Breast epithelium (tissue), 4 donors: ENCODE data around the gene ACVR1B. TPM values are rescaled to one million over a fixed set of nuclear protein-coding genes. Genes with fewer than 3 reads are reported as not detected.

Experiments used
- DNase-seq, 2 donors: peaks; one replicate each; pipeline ENCODE4 v3.0.0-alpha.2; 2019; ENCODE audit warnings: low spot score in 2 of 2
- H3K27ac ChIP-seq, 2 donors: fragments of 200-600 bp; sonication (generic) in 1 of 2; one replicate each; pipeline ENCODE4 v1.5.1; 2016 to 2019; ENCODE audit warnings: mild to moderate bottlenecking in 1 of 2
- H3K27me3 ChIP-seq, 2 donors: fragments of 200-600 bp; sonication (generic) in 1 of 2; one replicate each; pipeline versions ENCODE4 v1.5.1 to v1.6.0; 2017 to 2019; ENCODE audit warnings: control low read depth in 1 of 2, mild to moderate bottlenecking in 1 of 2
- H3K36me3 ChIP-seq: fragments of 200-600 bp; one replicate; pipeline ENCODE4 v1.5.1; 2019
- H3K4me1 ChIP-seq, 2 donors: fragments of 200-600 bp; sonication (generic); one replicate each; pipeline ENCODE4 v1.5.1; 2016 to 2019; ENCODE audit warnings: control low read depth in 1 of 2
- H3K4me3 ChIP-seq, 3 donors: fragments of 200-600 bp; sonication (generic); 1 replicate in 2 of 3; 2 replicates in 1 of 3; pipeline ENCODE4 v1.5.1; 2016 to 2019; ENCODE audit warnings: mild to moderate bottlenecking in 3 of 3, moderate library complexity in 2 of 3
- H3K9me3 ChIP-seq, 2 donors: fragments of 200-600 bp; sonication (generic) in 1 of 2; one replicate each; pipeline ENCODE4 v1.5.1; 2016 to 2019; ENCODE audit warnings: control low read depth in 1 of 2
- POLR2A ChIP-seq: fragments of 450-650 bp; IDR thresholded peaks from one replicate; pipeline ENCODE4 v1.6.1; 2016; ENCODE audit warnings: antibody characterized with exemption, mild to moderate bottlenecking, moderate library complexity
- POLR2AphosphoS5 ChIP-seq, 3 donors: sonication (generic); formaldehyde crosslinking; IDR thresholded peaks; one replicate each; pipeline ENCODE4 v1.6.1; 2017; ENCODE audit warnings: antibody characterized with exemption in 3 of 3
- intact Hi-C: fragments of 100-400 bp; cut with DNase I; formaldehyde crosslinking; loops from one replicate; pipeline ENCODE4 v1.15.1; 2023; ENCODE audit warnings: low total_unique reads
- total RNA-seq, 3 donors: library from RNA; depleted of rRNA; stranded (reverse); fragments of >200 nt; gene quantifications; one replicate each; pipeline ENCODE4 v1.1.0, GENCODE V29; 2016
- TF ChIP-seq, protein P1 (sequence below), 3 donors: fragments of 450-650 bp; IDR thresholded peaks; one replicate each; pipeline ENCODE4 v1.5.1; 2016 to 2017; ENCODE audit warnings: antibody characterized with exemption in 3 of 3, mild to moderate bottlenecking in 3 of 3, moderate library complexity in 3 of 3

ACVR1B gene
- total RNA-seq, 3 donors from 2014 or later = 12.3 to 26.3 (median 23.6) TPM

DNA sequence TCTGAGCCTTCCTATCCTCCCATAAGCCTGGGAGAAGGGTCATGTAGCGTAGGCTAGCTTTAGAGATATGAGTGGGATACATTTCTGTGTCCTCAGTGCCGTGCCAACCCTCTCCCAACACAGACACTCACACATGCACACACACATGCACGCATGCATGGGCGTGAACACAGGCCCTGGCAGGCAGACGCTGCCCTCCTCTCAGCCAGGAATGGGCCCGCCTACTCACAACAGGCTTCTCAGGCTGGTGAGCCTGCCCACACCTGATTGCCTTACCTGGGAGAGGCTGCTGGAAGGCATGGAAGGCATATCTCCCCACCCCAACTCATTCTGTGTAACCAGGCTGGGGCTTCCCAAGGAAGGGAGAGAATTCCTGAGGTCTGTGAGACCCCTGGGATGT is 12.8 kb upstream of the ACVR1B start:
- H3K27ac ChIP-seq = no peak overlapping the region
- H3K36me3 ChIP-seq = no peaks in the 10 kb centered on the region
- intact Hi-C loops = no loop called here
- H3K4me1 ChIP-seq = no peaks in the 10 kb centered on the region
- peak in 1 of 2 donors; percentile 37 for DNase-seq
- H3K9me3 ChIP-seq = no peaks in the 10 kb centered on the region
- H3K27me3 ChIP-seq = no peaks in the 10 kb centered on the region
- no peak overlapping the region for H3K4me3 ChIP-seq
- TF ChIP-seq POLR2AphosphoS5 (IDR thresholded peaks at IDR 0.05) = no peak
- TF ChIP-seq, protein P1, sequence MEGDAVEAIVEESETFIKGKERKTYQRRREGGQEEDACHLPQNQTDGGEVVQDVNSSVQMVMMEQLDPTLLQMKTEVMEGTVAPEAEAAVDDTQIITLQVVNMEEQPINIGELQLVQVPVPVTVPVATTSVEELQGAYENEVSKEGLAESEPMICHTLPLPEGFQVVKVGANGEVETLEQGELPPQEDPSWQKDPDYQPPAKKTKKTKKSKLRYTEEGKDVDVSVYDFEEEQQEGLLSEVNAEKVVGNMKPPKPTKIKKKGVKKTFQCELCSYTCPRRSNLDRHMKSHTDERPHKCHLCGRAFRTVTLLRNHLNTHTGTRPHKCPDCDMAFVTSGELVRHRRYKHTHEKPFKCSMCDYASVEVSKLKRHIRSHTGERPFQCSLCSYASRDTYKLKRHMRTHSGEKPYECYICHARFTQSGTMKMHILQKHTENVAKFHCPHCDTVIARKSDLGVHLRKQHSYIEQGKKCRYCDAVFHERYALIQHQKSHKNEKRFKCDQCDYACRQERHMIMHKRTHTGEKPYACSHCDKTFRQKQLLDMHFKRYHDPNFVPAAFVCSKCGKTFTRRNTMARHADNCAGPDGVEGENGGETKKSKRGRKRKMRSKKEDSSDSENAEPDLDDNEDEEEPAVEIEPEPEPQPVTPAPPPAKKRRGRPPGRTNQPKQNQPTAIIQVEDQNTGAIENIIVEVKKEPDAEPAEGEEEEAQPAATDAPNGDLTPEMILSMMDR (IDR thresholded peaks at IDR 0.05) = no peak
- no peak for TF ChIP-seq POLR2A

DNA sequence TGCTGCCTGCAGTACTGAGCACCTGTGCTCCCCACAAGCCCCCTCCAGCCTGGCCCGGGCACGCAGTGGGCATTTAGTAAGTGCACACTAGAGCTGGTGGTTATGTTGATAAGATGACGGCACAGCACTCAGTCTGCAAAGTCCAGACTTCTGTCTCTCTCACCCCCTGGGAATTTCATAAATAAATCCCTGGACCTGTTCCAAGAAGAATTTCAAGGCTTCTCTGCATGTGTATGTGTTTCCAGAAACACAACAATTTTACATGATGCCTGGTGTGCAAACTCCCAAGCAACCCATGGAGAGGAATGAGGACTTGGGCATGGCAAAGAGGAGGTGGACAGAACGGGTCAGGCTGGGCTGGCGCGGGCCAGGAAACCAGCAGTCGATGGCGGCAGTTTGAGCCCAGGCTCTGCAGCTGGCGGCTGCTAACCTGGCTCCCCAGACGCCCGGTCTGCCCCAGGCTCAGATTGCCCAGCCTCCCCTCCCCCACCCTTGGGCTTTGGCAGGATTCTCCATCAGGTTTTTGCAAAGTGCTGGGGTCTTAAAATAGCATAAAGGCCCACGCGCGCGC is 10.4 kb upstream of the ACVR1B start:
- TF ChIP-seq, protein P1 (IDR thresholded peaks at IDR 0.05) = no peak
- TF ChIP-seq POLR2A (no peak), POLR2AphosphoS5 (IDR thresholded peaks at IDR 0.05) (no peak)
- no peaks in the 10 kb centered on the region for H3K27me3 ChIP-seq
- H3K4me1 ChIP-seq = no peaks in the 10 kb centered on the region
- H3K36me3 ChIP-seq = no peaks in the 10 kb centered on the region
- intact Hi-C loops = no loop called here
- peaks cover 3 to 9% of the 10 kb centered on the region in 2 donors for H3K9me3 ChIP-seq
- no peak for DNase-seq
- H3K27ac ChIP-seq = no peak overlapping the region
- H3K4me3 ChIP-seq = no peak overlapping the region

DNA sequence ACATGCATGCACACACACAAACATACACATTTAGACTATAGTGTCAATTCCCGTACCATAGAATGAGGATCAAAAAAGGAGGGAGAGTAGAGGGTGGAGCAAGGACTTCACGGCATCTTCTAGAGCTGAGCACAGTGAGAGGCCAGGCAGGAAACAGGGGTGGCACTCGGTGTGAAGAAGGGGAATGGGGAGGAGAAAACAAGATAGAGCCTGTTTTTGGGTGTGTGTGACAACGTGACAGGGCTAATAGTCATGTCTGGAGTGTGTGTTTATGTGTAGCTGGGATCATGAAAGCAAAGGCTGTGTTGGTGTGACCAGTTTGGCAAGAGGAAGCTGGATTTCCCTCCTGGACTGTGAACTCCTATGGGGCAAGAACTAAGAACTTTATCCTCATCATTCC is 9.9 kb upstream of the ACVR1B start:
- H3K27me3 ChIP-seq = no peaks in the 10 kb centered on the region
- TF ChIP-seq POLR2AphosphoS5 (IDR thresholded peaks at IDR 0.05) = no peak
- TF ChIP-seq, protein P1 (IDR thresholded peaks at IDR 0.05) = no peak
- no peak for TF ChIP-seq POLR2A
- no peak overlapping the region for H3K4me3 ChIP-seq
- H3K27ac ChIP-seq = no peak overlapping the region
- H3K36me3 ChIP-seq = no peaks in the 10 kb centered on the region
- H3K4me1 ChIP-seq = no peaks in the 10 kb centered on the region
- no peak for DNase-seq
- peaks cover 3 to 9% of the 10 kb centered on the region in 2 donors for H3K9me3 ChIP-seq
- intact Hi-C loops = no loop called here

DNA sequence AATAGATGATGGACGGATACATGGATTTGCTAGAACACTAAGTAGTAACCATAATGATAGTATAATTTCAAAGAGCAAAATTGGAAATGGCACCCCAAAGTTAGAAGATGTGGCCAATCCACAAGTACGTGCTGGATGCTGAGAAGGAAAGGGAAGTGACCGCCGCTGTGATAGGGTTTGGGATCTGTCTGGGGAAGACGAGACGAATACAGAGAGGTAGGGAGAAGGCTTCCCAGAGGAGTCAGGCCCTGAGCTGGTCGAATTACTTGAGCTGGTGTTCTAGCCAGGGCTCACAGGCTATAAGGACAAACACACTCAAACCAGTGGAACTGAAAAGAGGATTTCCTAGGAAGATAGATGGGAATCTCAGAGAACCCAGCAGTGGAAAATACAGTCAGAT is 9.4 kb upstream of the ACVR1B start:
- Histone ChIP-seq H3K27ac (no peak overlapping the region), H3K4me3 (no peak overlapping the region), H3K36me3 (no peaks in the 10 kb centered on the region), H3K9me3 (peaks cover 3 to 9% of the 10 kb centered on the region in 2 donors), H3K4me1 (no peaks in the 10 kb centered on the region), H3K27me3 (no peaks in the 10 kb centered on the region)
- TF ChIP-seq, protein P1 (IDR thresholded peaks at IDR 0.05) = no peak
- no peak for TF ChIP-seq POLR2AphosphoS5 (IDR thresholded peaks at IDR 0.05)
- TF ChIP-seq POLR2A = no peak
- intact Hi-C loops = no loop called here
- DNase-seq = no peak

DNA sequence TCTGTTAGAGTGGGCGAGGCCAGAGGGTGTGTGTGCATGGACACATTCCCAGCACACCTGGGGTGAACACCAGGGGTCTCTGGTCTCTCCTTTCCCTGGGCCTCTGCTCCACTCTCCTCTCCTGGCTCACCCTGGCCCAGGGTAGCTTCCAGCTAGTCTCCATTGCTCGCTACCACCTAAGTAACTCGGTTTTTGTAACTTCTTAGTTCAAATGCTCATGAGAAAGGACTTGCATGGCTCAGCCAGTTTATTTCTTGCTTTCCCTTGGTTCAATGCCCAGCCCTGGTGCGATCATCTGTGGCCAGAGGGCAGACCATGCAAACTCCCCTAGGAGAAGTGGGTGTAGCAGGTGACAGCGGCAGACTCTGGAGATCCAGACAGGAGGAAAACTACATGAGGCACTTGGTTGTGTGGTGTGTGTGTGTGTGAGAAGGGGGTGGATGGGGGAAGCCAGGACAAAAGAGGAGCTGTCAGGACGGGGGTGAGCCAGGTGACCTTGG is 8.9 kb upstream of the ACVR1B start:
- peak in 1 of 2 donors; percentile 23 for DNase-seq

More for the DNA sequence above, 8.9 kb upstream of the ACVR1B start:
- Histone ChIP-seq H3K27me3 (no peaks in the 10 kb centered on the region), H3K4me3 (no peak overlapping the region), H3K4me1 (no peaks in the 10 kb centered on the region), H3K9me3 (peaks cover 3 to 9% of the 10 kb centered on the region in 2 donors), H3K36me3 (no peaks in the 10 kb centered on the region), H3K27ac (no peak overlapping the region)
- intact Hi-C loops = no loop called here
- TF ChIP-seq POLR2AphosphoS5 (IDR thresholded peaks at IDR 0.05) = no peak
- no peak for TF ChIP-seq POLR2A
- TF ChIP-seq, protein P1 (IDR thresholded peaks at IDR 0.05) = no peak
